AG09309 (cell line): ENCODE data around the gene HOXB13.

Source experiments
- DNase-seq: peaks from one replicate; pipeline ENCODE4 v3.0.0-alpha.2; 2010; ENCODE audit warnings: low read depth
- H3K4me3 ChIP-seq: 2 replicates; pipeline ENCODE4 v1.5.1; 2011; ENCODE audit warnings: mild to moderate bottlenecking, low read depth, low read length, moderate library complexity; ENCODE audit not compliant: control insufficient read depth
- TF ChIP-seq, protein P1 (sequence below): IDR thresholded peaks from 2 replicates; pipeline ENCODE4 v1.5.1; 2011; ENCODE audit warnings: mild to moderate bottlenecking, low read depth, low read length, inconsistent platforms; ENCODE audit not compliant: insufficient read depth, control insufficient read depth; ENCODE audit errors: missing control alignments

The HOXB13 gene

DNA sequence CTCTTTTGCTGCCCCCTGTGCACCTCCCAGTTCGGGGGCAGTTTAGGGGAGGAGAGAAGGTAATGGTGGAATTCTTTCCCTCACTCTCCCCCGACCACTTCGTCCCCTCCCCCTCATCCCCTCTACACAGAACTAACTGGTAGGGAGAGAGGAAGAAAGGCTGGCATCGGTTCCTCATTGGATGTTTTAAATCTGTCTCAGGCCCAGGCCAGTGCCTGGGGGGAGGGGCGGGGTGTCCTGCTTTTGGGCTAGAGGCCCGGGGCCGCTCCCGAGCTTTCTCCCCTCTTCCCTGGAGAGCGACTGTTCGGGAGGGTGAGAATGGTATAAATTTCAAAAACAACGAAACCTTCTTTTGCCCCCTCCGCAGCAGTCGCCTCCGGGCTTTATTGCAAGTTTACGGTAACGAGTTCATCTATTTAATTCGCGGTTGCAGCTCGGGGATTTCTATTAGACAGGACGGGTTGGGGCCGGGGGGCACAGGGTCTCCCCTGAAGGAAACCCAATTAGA lies 5.6 kb downstream of the HOXB13 start, which contains the start of gene PRAC2:
Gene PRAC2, plus strand, starts transcription at position 271 of the 508 bp plus-strand sequence. CDS start 1,226 bp downstream, outside the sequence.
- TF ChIP-seq, protein P1, sequence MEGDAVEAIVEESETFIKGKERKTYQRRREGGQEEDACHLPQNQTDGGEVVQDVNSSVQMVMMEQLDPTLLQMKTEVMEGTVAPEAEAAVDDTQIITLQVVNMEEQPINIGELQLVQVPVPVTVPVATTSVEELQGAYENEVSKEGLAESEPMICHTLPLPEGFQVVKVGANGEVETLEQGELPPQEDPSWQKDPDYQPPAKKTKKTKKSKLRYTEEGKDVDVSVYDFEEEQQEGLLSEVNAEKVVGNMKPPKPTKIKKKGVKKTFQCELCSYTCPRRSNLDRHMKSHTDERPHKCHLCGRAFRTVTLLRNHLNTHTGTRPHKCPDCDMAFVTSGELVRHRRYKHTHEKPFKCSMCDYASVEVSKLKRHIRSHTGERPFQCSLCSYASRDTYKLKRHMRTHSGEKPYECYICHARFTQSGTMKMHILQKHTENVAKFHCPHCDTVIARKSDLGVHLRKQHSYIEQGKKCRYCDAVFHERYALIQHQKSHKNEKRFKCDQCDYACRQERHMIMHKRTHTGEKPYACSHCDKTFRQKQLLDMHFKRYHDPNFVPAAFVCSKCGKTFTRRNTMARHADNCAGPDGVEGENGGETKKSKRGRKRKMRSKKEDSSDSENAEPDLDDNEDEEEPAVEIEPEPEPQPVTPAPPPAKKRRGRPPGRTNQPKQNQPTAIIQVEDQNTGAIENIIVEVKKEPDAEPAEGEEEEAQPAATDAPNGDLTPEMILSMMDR = no peak
- peak within 1 kb of the TSS; percentile 23 for H3K4me3 ChIP-seq

DNA sequence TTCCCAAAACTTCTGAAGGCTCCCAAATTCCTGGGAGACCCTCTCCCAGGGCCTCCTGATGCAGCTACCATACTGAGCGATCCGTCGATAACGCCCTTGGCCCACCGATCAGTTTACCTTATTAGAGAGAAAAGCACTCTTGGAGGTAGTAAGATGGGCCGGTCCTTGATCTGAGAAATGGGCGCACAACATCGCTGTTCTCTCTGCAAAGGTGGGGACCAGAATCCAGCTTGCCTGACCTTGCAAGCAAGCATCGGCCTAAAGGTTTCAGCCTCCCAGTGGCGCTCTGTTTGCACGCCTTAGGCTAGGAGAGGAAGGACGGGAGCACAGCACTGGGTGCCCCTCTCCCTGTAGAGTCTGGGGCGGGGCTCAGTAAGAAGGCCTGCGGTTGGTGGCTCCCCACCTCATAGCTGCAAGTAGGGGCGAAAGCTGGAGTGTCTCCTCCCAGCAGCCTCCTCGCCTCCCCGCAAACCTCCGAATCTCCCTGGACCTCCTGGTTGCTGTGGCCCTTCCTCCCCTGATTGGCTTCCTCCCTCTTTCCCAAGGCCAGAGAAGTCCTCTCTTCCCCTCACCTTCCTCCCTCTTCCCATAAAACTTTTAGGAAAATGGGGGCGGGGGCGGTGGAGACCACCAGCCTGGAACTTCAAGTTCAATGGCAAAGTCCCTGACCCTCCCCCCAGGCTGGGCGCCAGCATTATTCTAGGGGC lies 6.2 kb downstream of the HOXB13 start, which contains the start of gene PRAC1:
Gene PRAC1, minus strand, starts transcription at position 318 of the 707 bp plus-strand sequence. Its CDS starts 126 bp downstream, at position 192.
- peak within 1 kb of the TSS; percentile 23 for H3K4me3 ChIP-seq
- TF ChIP-seq, protein P1 = no peak
- DNase-seq = no peak

More for the DNA sequence above, 5.6 kb downstream of the HOXB13 start, which contains the start of gene PRAC2:
- no peak for DNase-seq

DNA sequence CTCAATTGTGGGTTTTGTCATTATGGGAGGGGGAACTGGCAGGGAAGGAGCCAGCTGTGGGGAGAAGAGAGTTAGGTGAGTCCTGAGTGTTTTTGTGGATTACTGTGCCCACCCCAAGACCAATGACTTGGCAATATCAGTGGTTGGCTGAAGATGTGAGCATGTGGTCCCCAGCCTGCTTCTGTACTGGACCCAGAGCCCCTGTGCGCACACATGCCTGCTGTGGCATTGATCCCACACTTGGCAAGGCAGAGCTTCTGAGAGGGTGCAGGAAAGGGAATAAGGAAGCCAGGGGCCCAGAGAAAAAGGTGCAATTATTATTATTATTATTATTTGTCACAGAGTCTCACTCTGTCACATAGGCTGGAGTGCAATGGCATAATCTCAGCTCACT lies 7.5 kb downstream of the HOXB13 start:
- DNase-seq = no peak
- no peak overlapping the region for H3K4me3 ChIP-seq
- TF ChIP-seq, protein P1 = no peak

DNA sequence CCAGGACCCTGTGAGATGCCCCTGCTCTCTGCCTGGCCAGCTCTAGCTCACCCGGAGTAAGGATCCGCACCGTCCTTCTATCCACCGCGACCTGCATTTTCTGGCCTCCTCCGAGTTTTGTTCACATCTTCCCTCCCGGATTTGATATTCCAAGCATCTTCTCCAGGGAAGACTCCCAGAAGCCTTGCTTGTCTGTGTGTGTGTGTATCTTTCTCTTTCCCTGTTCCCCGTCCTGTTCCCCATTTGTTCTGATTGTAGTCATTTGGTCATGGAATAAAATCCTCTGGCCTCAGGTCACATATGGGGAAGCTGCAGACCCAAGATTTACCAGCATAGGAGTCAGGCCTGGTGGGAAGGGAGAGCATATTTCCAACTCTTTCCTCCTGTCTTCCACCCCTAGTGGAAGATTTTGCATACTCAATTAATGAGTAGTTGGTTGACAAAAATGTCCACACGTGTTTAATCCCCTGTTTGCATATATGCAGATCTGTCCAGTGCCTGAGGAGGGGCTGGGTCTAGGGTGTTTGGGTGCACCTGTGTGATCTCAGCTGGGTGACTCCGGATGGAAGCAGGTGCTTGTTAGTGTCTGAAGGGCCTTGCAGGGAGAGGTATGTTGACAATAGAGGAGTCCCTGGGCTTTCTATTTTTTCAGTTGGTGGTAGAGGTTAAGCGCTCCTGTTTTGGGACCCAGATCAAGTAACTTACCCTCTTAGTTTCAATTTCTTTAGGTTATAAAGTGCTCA lies 8.1 kb downstream of the HOXB13 start:
- DNase-seq = no peak
- H3K4me3 ChIP-seq = peak overlapping the region; percentile 32
- TF ChIP-seq, protein P1 = no peak

DNA sequence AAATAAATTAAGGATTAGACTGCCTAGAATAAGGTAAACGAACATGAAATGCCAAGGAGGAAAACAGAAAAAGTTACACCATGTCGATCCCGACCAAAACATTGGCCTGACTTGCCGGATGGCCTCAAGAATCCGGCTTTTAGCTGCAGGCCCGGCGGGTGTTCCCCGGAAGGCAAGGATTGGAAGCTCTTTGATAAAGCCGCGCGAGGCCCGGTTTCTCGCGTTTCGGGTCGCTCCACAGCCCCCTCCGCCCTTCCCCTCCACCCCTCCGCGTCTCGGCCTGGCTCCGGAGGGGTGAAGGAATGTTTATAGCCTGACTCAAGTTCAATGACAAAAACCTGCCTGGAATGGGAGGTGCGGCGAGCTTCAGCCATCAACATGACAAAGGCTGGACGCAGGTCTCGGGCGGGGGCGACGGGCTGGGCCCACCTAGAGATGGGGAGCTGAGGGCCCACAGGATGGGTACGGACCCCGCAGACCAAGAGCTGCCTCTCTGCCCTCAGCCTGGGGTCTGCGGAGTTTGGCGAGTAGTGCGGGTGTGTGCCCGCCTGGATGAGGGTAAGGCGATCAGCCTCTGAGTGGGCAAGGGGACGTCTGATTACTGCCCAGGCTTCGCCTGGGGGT lies 8.8 kb downstream of the HOXB13 start:
- no peak for DNase-seq
- peak overlapping the region; percentile 32 for H3K4me3 ChIP-seq
- TF ChIP-seq, protein P1 = no peak
